ENCODE measurements around the gene CACNA2D2.
A peak's percentile ranks its signal among the peaks of the same experiment; 100 is the strongest.

CACNA2D2 gene

DNA sequence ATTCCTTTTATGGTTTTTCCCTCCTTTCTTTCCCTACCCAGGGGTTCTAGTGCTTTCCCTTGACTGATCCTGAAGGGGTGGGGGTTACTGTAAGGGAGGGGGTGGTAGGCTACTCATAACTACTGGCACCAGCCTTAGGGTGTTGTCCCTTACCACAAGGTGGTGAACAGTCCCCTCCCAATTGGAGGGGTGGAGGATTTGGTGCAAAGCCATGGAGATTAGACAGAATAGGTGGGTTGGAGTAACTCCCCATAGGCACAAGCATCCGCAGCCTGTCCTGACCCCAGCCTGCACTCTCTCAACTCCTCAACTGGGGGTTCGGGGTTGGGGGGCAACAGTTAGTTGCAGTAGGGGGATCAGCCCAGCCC lies 178.3 kb downstream of the CACNA2D2 start:
- in situ Hi-C loops (cut with HindIII; ENCODE audit: low sequenced_read_pairs) = no loop called here
- H3K4me3 ChIP-seq (ENCODE audit: low read depth, low read length) = no peak overlapping the region
- no peak for DNase-seq (ENCODE audit: low read depth, low spot score)
- TF ChIP-seq, protein P1, sequence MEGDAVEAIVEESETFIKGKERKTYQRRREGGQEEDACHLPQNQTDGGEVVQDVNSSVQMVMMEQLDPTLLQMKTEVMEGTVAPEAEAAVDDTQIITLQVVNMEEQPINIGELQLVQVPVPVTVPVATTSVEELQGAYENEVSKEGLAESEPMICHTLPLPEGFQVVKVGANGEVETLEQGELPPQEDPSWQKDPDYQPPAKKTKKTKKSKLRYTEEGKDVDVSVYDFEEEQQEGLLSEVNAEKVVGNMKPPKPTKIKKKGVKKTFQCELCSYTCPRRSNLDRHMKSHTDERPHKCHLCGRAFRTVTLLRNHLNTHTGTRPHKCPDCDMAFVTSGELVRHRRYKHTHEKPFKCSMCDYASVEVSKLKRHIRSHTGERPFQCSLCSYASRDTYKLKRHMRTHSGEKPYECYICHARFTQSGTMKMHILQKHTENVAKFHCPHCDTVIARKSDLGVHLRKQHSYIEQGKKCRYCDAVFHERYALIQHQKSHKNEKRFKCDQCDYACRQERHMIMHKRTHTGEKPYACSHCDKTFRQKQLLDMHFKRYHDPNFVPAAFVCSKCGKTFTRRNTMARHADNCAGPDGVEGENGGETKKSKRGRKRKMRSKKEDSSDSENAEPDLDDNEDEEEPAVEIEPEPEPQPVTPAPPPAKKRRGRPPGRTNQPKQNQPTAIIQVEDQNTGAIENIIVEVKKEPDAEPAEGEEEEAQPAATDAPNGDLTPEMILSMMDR (IDR thresholded peaks at IDR 0.05; ENCODE audit: low read depth, low read length) = no peak

DNA sequence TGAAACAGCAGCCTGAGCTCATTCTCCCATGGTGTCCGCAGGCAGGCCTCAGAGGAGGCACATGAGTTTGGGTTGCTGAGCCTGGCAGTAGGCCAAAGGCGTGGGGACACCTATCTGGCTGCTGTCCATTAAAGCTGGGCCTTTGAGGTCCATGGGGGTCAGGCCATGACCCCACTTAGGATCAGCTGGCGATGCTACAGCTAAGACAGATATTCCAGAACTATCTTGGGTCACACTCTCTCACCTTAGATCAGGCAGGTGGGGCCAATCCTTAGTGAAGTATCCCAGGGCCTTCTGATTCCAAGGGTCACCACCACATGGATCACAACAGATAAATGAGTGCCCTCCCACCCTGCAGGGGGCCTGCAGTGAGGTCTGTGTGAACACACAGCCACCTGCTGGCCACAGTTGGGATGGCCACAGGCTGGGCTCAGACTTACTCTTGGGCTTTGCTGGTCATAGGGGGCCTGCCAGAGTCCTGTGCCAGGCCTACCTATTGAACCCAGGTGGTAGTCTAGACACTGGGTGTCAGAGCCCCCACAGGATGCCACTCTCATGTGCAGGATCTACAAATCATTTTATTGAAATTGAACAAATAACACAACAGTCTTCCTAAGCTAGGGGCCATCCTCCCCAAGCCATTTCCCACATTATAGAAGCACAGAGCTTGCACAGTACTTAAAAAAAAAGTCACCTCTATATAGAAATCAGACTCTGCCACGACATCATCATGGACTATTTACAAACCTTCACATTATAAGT lies 178.9 kb downstream of the CACNA2D2 start:
- H3K4me3 ChIP-seq (ENCODE audit: low read depth, low read length) = no peak overlapping the region
- in situ Hi-C loops (cut with HindIII; ENCODE audit: low sequenced_read_pairs) = no loop called here
- TF ChIP-seq, protein P1 (IDR thresholded peaks at IDR 0.05; ENCODE audit: low read depth, low read length) = peak; percentile 94
- DNase-seq (ENCODE audit: low read depth, low spot score) = peak; percentile 73

DNA sequence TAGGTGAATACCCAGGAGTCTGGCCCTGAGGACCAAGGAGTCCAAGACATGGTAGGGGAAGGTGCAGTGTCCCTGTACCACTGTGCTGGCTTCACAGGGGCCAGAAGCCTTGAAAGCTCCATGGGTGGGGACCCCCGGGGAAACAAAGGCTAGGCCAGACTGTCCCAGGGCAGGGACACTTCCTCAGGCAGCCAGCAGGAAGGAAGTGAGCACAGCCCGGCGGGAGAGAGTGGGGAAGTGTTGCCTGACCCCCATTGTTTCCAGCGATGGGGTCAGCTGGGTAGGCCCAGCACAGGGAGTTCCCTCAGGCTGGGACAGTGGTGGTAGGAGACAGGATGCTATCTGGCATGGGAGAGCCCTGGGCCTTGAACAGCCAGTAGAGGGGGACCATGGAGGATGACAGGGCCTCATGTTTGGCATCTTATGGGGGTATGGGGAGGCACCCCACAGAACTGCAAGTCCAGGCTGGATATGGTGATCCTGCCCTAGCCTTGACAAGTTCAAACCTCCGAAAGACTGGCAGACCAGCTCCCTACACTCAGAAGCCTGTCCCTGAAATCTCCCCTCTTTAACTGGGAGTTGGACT lies 179.7 kb downstream of the CACNA2D2 start:
- in situ Hi-C loops (cut with HindIII; ENCODE audit: low sequenced_read_pairs) = no loop called here
- no peak for DNase-seq (ENCODE audit: low read depth, low spot score)
- TF ChIP-seq, protein P1 (IDR thresholded peaks at IDR 0.05; ENCODE audit: low read depth, low read length) = no peak
- H3K4me3 ChIP-seq (ENCODE audit: low read depth, low read length) = no peak overlapping the region

DNA sequence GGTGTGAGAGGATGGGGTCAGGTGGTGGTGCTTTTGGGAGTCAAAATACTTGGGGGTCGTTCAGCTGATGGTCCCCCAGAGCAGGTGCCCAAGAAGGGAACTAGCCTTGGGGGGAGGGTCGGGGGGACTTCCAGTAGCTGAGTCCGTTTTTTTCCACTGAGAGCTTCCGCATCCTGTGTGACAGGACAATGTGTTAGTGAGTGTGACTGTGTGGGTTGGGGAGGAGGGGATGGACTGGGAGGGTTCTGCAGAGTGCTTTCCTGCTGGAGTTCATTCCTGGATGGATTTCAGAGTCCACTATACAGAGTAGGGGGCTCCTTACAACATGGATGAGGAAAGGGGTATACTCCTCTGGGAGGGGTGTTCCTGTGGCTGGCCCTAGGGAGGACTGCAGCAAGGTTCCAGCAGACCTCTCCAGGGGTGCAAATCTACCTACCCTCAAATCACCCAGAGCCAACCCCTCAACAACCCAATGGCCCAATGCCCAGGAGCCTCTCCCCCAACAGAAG lies 180.3 kb downstream of the CACNA2D2 start:
- DNase-seq (ENCODE audit: low read depth, low spot score) = no peak
- in situ Hi-C loops (cut with HindIII; ENCODE audit: low sequenced_read_pairs) = no loop called here
- TF ChIP-seq, protein P1 (IDR thresholded peaks at IDR 0.05; ENCODE audit: low read depth, low read length) = no peak
- H3K4me3 ChIP-seq (ENCODE audit: low read depth, low read length) = no peak overlapping the region

DNA sequence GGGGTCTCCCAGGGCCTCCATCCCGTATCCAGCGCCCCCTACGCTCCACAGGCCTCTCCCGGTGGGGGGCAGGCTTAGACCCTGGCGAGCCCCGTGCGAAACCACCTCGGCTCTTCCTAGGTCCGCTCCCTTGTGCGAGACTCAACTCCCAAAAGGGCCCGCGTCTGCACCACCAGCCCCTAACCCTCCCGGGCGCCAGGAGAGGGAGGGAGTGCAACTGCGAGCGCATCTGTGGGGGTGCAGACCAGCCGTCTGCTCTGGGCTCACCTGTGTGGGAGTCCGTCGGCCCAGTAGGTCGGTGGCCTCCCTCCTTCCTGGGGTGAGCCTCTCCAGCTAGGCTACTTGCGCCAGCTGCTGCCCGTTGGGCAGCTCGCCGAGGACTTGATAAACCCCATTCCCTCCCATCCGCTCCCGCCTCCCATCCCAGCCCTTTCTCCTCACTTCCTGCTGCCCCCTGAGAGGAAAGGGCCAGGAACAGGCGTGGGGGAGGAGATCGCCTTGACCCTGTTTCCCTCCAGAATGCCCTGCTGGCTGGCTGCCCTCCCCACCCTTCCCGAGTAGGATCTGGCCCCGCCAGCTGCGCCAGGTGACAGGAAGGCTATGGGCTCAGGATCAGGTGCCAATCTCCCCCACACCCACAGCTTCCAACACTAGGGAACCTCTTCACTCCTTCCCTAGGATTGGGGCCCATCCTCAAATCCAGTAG lies 180.9 kb downstream of the CACNA2D2 start, which contains the start of gene HYAL2:
Gene HYAL2 (minus strand): TSS at position 360 of the 706 bp plus-strand sequence. CDS start 2,256 bp downstream, outside the sequence.
- DNase-seq (ENCODE audit: low read depth, low spot score) = no peak
- TF ChIP-seq, protein P1 (IDR thresholded peaks at IDR 0.05; ENCODE audit: low read depth, low read length) = no peak
- H3K4me3 ChIP-seq (ENCODE audit: low read depth, low read length) = peak within 1 kb of the TSS; percentile 70
- in situ Hi-C loops (cut with HindIII; ENCODE audit: low sequenced_read_pairs) = no loop called here

DNA sequence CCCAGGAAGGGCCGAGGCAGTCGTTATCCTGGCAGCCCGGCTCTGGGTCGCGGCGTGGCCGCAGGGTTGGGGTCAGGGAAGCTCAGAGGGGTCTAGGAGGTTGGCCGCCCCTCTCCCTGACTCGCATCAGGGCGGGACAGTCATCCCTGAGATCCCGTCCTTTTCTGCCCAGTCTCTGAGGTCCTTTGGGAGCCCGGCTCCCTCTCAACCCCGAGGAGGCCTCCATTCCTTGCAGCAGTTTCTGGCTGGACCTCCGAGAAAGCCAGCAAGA lies 181.4 kb downstream of the CACNA2D2 start:
- TF ChIP-seq, protein P1 (IDR thresholded peaks at IDR 0.05; ENCODE audit: low read depth, low read length) = no peak
- in situ Hi-C loops (cut with HindIII; ENCODE audit: low sequenced_read_pairs) = no loop called here
- DNase-seq (ENCODE audit: low read depth, low spot score) = no peak
- H3K4me3 ChIP-seq (ENCODE audit: low read depth, low read length) = peak overlapping the region; percentile 70

All from astrocyte of the spinal cord (primary cell).